A549 treated with GW870086 at 1 μM for 4 hours (cell line): ENCODE results near the gene LCE2A. TPM values are rescaled to one million over a fixed set of nuclear protein-coding genes. Genes with fewer than 3 reads are reported as not detected.

ENCODE experiments used
- total RNA-seq: library from RNA; stranded (reverse); fragments of 200-300 nt; extraction: Qiagen RNA extraction; gene quantifications from 5 replicates; pipeline ENCODE4 v1.2.3, GENCODE V29; 2022; ENCODE audit warnings: low read depth

Gene LCE2A, protein sequence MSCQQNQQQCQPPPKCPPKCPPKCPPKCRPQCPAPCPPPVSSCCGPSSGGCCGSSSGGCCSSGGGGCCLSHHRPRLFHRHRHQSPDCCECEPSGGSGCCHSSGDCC
- total RNA-seq: not detected in 5 replicates

DNA sequence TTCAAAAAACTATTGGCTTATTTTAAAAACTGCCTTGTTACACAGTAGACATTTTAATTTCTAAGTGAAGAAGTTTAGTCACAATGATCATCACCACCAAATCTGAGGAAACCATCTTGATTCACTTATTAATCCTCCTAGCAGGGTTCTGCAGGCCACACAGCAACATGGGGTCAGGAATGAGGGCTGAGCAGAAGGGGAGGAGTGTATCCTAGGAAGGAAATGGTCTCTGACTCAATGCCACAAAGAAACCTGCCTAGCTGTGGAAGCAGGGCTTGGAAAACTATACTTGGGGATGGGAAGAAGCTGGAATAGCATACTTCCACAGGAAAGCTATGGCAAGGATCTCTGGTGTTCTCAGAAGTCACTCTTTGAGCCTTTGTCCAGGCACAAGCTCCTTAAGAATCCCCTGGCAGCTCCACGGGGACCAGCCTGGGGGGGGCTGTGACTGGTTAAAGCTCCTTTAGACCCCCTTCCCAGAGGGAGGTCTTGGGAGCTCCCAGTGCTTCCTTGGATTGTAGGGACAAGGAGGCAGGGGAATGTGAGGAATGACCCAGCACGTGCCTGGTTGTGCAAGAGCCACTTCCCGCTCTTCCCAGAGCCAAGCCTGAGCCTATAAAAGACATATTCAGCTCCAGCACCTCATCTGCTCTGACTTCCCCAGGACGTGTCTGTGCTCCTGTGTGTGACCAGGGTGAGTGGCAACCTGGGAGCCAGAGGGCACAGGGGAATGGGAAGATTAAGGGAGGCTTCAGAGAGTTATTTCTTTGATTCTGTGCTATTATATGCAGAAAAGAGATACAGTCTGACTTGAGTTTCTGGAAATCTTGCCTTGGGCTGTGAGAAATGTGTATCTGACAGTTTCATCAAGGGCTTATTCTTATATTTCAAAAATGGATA lies at the start of gene LCE2A:
Gene LCE2A (plus strand): TSS at position 645 of the 900 bp plus-strand sequence. CDS start 557 bp downstream, outside the sequence.

DNA sequence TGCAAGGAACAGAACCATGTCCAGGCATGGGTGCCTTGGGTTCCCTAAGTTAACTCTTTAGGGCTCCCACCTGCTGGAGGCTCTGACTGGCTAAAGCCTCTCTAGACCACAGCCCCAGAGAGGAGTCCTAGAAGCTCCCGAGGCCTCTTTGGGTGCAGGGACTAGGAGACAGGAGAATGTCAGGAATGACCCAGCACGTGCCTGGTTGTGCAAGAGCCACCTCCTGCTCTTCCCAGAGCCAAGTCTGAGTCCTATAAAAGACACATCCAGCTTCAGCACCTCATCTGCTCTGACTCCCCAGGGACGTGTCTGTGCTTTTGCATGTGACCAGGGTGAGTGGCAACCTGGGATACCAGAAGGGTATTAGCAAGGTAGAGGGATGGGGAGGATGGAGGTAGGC lies 35.0 kb upstream of the LCE2A start, which contains the start of gene LCE2D:
Gene LCE2D (plus strand): TSS at position 283 of the 400 bp plus-strand sequence. CDS start 726 bp downstream, outside the sequence.

DNA sequence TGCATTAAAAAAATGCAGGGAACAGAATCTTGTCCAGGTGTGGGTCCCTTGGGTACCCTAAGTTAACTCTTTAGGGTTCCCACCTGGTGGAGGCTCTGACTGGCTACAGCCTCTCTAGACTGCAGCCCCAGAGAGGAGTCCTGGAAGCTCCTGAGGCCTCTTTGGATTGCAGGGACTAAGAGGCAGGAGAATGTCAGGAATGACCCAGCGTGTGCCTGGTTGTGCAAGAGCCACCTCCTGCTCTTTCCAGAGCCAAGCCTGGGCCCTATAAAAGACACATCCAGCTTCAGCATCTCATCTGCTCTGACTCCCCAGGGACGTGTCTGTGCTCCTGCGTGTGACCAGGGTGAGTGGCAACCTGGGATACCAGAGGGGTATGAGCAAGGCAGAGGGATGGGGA lies 23.2 kb upstream of the LCE2A start, which contains the start of gene LCE2C:
Gene LCE2C (plus strand): TSS at position 297 of the 400 bp plus-strand sequence. CDS start 737 bp downstream, outside the sequence.

DNA sequence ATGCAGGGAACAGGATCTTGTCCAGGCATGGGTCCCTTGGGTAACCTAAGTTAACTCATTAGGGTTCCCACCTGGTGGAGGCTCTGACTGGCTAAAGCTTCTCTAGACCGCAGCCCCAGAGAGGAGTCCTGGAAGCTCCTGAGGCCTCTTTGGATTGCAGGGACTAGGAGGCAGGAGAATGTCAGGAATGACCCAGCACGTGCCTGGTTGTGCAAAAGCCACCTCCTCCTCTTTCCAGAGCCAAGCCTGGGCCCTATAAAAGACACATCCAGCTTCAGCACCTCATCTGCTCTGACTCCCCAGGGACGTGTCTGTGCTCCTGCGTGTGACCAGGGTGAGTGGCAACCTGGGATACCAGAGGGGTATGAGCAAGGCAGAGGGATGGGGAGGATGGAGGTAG lies 12.3 kb upstream of the LCE2A start, which contains the start of gene LCE2B:
Gene LCE2B (plus strand): TSS at position 301 of the 400 bp plus-strand sequence. CDS start 721 bp downstream, outside the sequence.

DNA sequence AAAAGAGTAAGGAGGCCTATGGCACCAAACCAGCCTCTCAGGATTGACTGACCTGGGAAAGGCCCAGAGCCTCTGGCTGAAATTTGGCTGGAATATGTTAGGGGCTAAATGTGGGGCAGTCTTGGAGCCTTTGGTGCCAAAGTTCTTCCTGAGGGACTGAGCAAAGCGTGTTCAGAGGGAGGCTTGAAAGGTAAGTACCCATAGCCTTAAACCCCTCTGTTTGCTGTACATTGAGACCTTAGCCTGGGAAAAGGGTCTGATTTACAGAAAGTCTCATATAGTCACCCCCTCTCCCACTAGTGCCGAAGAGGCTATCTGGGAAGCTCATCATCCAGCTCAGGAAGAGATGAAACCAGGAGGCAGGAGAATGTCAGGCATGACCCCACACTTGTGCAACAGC lies 9.7 kb downstream of the LCE2A start, which contains the start of gene LCE4A:
Gene LCE4A (plus strand): TSS at position 301 of the 400 bp plus-strand sequence. CDS start 916 bp downstream, outside the sequence.

Other genes starting within 250 kb of the LCE2A start
- gene LCE5A, start 187.5 kb upstream of the LCE2A start, total RNA-seq: not detected in 5 replicates
- gene CRCT1, start 183.9 kb upstream of the LCE2A start, total RNA-seq: 0.40 to 1.1 TPM (median 0.73 TPM) in 4 of 5 replicates, not detected in the other
- gene LCE3E, start 131.6 kb upstream of the LCE2A start, total RNA-seq: 0.51 TPM in 1 of 5 replicates, not detected in the others
- 1.6 to 2.7 TPM (median 2.4 TPM) in 5 replicates for gene LCE3D, start 117.8 kb upstream of the LCE2A start, total RNA-seq
- gene LCE3C, start 98.1 kb upstream of the LCE2A start, total RNA-seq: not detected in 5 replicates
- not detected in 5 replicates for gene LCE3B, start 84.5 kb upstream of the LCE2A start, total RNA-seq
- gene LCE3A, start 75.2 kb upstream of the LCE2A start, total RNA-seq: not detected in 5 replicates
- not detected in 5 replicates for gene LCE2D, start 35.0 kb upstream of the LCE2A start, total RNA-seq
- not detected in 5 replicates for gene LCE2C, start 23.1 kb upstream of the LCE2A start, total RNA-seq
- gene LCE2B, start 12.2 kb upstream of the LCE2A start, total RNA-seq: not detected in 5 replicates
- not detected in 5 replicates for gene LCE4A, start 9.8 kb downstream of the LCE2A start, total RNA-seq
- 0.07 TPM in 1 of 5 replicates, not detected in the others for gene KPRP, start 59.7 kb downstream of the LCE2A start, total RNA-seq
- not detected in 5 replicates for gene LCE1F, start 76.8 kb downstream of the LCE2A start, total RNA-seq
- 0.10 to 0.21 TPM in 2 of 5 replicates, not detected in the others for gene LCE1E, start 87.9 kb downstream of the LCE2A start, total RNA-seq
- not detected in 5 replicates for gene LCE1D, start 98.4 kb downstream of the LCE2A start, total RNA-seq
- gene LCE1C, start 108.3 kb downstream of the LCE2A start, total RNA-seq: not detected in 5 replicates
- not detected in 5 replicates for gene LCE1B, start 113.6 kb downstream of the LCE2A start, total RNA-seq
- gene LCE1A, start 129.1 kb downstream of the LCE2A start, total RNA-seq: not detected in 5 replicates
- not detected in 5 replicates for gene LCE6A, start 144.5 kb downstream of the LCE2A start, total RNA-seq
- gene LCE7A, start 161.7 kb downstream of the LCE2A start, total RNA-seq: not detected in 5 replicates
- gene SMCP, start 180.0 kb downstream of the LCE2A start, total RNA-seq: not detected in 5 replicates
- gene IVL, start 210.2 kb downstream of the LCE2A start, total RNA-seq: 0.10 to 0.15 TPM (median 0.10 TPM) in 3 of 5 replicates, not detected in the others
- not detected in 5 replicates for gene SPRR5, start 248.9 kb downstream of the LCE2A start, total RNA-seq